ENCODE data around the gene CACNA2D1. TPM values are rescaled to one million over a fixed set of nuclear protein-coding genes. Genes with fewer than 3 reads are reported as not detected.

The CACNA2D1 gene
- total and polyA plus RNA-seq, 4 donors = 4.5 to 40.7 (median 24.3) TPM

GRCh38 chr7:82330706-82331215 lies 112.8 kb downstream of the CACNA2D1 start:
- ATAC-seq (ENCODE audit: low FRiP score) (no peak), DNase-seq (no peak)
- Histone ChIP-seq H3K4me1 (ENCODE audit: control insufficient read depth in 1 of 2, insufficient read depth in 2 of 2, low read length in 2 of 2) (no peaks in the 10 kb centered on the region), H3K36me3 (ENCODE audit: control insufficient read depth in 1 of 2, insufficient read depth in 2 of 2, low read length in 1 of 2) (no peaks in the 10 kb centered on the region), H3K4me3 (ENCODE audit: low read length in 2 of 2) (no peak overlapping the region), H3K27me3 (ENCODE audit: control insufficient read depth in 1 of 2, insufficient read depth in 2 of 2, low read length in 1 of 2) (no peaks in the 10 kb centered on the region), H3K27ac (ENCODE audit: low read depth in 1 of 2, low read length in 2 of 2) (no peak overlapping the region), H3K9me3 (ENCODE audit: control insufficient read depth, low read length) (no peaks in the 10 kb centered on the region)
- intact Hi-C loops (cut with DNase I) = no loop called here
- WGBS, 2 donors = 92% methylated on average over 2 of the region's 2 CpGs

- Histone ChIP-seq H3K36me3 (ENCODE audit: control insufficient read depth in 1 of 2, insufficient read depth in 2 of 2, low read length in 1 of 2) (no peaks in the 10 kb centered on the region), H3K9me3 (ENCODE audit: control insufficient read depth, low read length) (no peaks in the 10 kb centered on the region), H3K27ac (ENCODE audit: low read depth in 1 of 2, low read length in 2 of 2) (no peak overlapping the region), H3K4me1 (ENCODE audit: control insufficient read depth in 1 of 2, insufficient read depth in 2 of 2, low read length in 2 of 2) (peaks cover 0 to 2% of the 10 kb centered on the region in 2 donors), H3K27me3 (ENCODE audit: control insufficient read depth in 1 of 2, insufficient read depth in 2 of 2, low read length in 1 of 2) (no peaks in the 10 kb centered on the region), H3K4me3 (ENCODE audit: low read length in 2 of 2) (no peak overlapping the region)
- intact Hi-C loops (cut with DNase I) = no loop called here
- 78 to 95% methylated on average over 3 of the region's 3 CpGs for WGBS, 2 donors
- DNase-seq (no peak), ATAC-seq (ENCODE audit: low FRiP score) (no peak)
Observed at GRCh38 chr7:82327898-82328297, 115.7 kb downstream of the CACNA2D1 start.

- H3K36me3 ChIP-seq (ENCODE audit: control insufficient read depth in 1 of 2, insufficient read depth in 2 of 2, low read length in 1 of 2) = no peaks in the 10 kb centered on the region
- intact Hi-C loops (cut with DNase I) = no loop called here
- H3K27ac ChIP-seq (ENCODE audit: low read depth in 1 of 2, low read length in 2 of 2) = no peak overlapping the region
- no peaks in the 10 kb centered on the region for H3K27me3 ChIP-seq (ENCODE audit: control insufficient read depth in 1 of 2, insufficient read depth in 2 of 2, low read length in 1 of 2)
- no peaks in the 10 kb centered on the region for H3K9me3 ChIP-seq (ENCODE audit: control insufficient read depth, low read length)
- H3K4me1 ChIP-seq (ENCODE audit: control insufficient read depth in 1 of 2, insufficient read depth in 2 of 2, low read length in 2 of 2) = peaks cover 2% of the 10 kb centered on the region in 2 donors
- ATAC-seq (ENCODE audit: low FRiP score) = no peak
- H3K4me3 ChIP-seq (ENCODE audit: low read length in 2 of 2) = no peak overlapping the region
- no peak for DNase-seq
- WGBS, 2 donors = 38 to 46% methylated on average over 2 of the region's 2 CpGs
Observed at GRCh38 chr7:82325416-82325815, 118.2 kb downstream of the CACNA2D1 start.

GRCh38 chr7:82323806-82324205 lies 119.8 kb downstream of the CACNA2D1 start:
- peaks cover 2% of the 10 kb centered on the region in 2 donors for H3K4me1 ChIP-seq (ENCODE audit: control insufficient read depth in 1 of 2, insufficient read depth in 2 of 2, low read length in 2 of 2)
- DNase-seq (no peak), ATAC-seq (ENCODE audit: low FRiP score) (no peak)
- intact Hi-C loops (cut with DNase I) = no loop called here
- WGBS, 2 donors = 99% methylated on average over 4 of the region's 4 CpGs
- H3K36me3 ChIP-seq (ENCODE audit: control insufficient read depth in 1 of 2, insufficient read depth in 2 of 2, low read length in 1 of 2) = no peaks in the 10 kb centered on the region
- no peak overlapping the region for H3K4me3 ChIP-seq (ENCODE audit: low read length in 2 of 2)
- no peaks in the 10 kb centered on the region for H3K27me3 ChIP-seq (ENCODE audit: control insufficient read depth in 1 of 2, insufficient read depth in 2 of 2, low read length in 1 of 2)
- no peaks in the 10 kb centered on the region for H3K9me3 ChIP-seq (ENCODE audit: control insufficient read depth, low read length)
- H3K27ac ChIP-seq (ENCODE audit: low read depth in 1 of 2, low read length in 2 of 2) = no peak overlapping the region

GRCh38 chr7:82319674-82320118 lies 123.9 kb downstream of the CACNA2D1 start:
- H3K27me3 ChIP-seq (ENCODE audit: control insufficient read depth in 1 of 2, insufficient read depth in 2 of 2, low read length in 1 of 2) = no peaks in the 10 kb centered on the region
- no peak overlapping the region for H3K4me3 ChIP-seq (ENCODE audit: low read length in 2 of 2)
- peak; percentile 75 to 87 for DNase-seq
- H3K4me1 ChIP-seq (ENCODE audit: control insufficient read depth in 1 of 2, insufficient read depth in 2 of 2, low read length in 2 of 2) = peaks cover 0 to 2% of the 10 kb centered on the region in 2 donors
- intact Hi-C loops (cut with DNase I) = no loop called here
- H3K36me3 ChIP-seq (ENCODE audit: control insufficient read depth in 1 of 2, insufficient read depth in 2 of 2, low read length in 1 of 2) = no peaks in the 10 kb centered on the region
- ATAC-seq (ENCODE audit: low FRiP score) = no peak
- no peaks in the 10 kb centered on the region for H3K9me3 ChIP-seq (ENCODE audit: control insufficient read depth, low read length)
- H3K27ac ChIP-seq (ENCODE audit: low read depth in 1 of 2, low read length in 2 of 2) = no peak overlapping the region
- WGBS, 2 donors = 13 to 17% methylated on average over 4 of the region's 4 CpGs

- intact Hi-C loops (cut with DNase I) = no loop called here
- Histone ChIP-seq H3K27ac (ENCODE audit: low read depth in 1 of 2, low read length in 2 of 2) (no peak overlapping the region), H3K4me3 (ENCODE audit: low read length in 2 of 2) (no peak overlapping the region), H3K36me3 (ENCODE audit: control insufficient read depth in 1 of 2, insufficient read depth in 2 of 2, low read length in 1 of 2) (no peaks in the 10 kb centered on the region), H3K9me3 (ENCODE audit: control insufficient read depth, low read length) (no peaks in the 10 kb centered on the region), H3K4me1 (ENCODE audit: control insufficient read depth in 1 of 2, insufficient read depth in 2 of 2, low read length in 2 of 2) (peaks cover 0 to 2% of the 10 kb centered on the region in 2 donors), H3K27me3 (ENCODE audit: control insufficient read depth in 1 of 2, insufficient read depth in 2 of 2, low read length in 1 of 2) (no peaks in the 10 kb centered on the region)
- DNase-seq (no peak), ATAC-seq (ENCODE audit: low FRiP score) (no peak)
Observed at GRCh38 chr7:82318786-82319185, 124.8 kb downstream of the CACNA2D1 start.

GRCh38 chr7:82317760-82318159 lies 125.8 kb downstream of the CACNA2D1 start:
- intact Hi-C loops (cut with DNase I) = no loop called here
- Histone ChIP-seq H3K9me3 (ENCODE audit: control insufficient read depth, low read length) (no peaks in the 10 kb centered on the region), H3K36me3 (ENCODE audit: control insufficient read depth in 1 of 2, insufficient read depth in 2 of 2, low read length in 1 of 2) (no peaks in the 10 kb centered on the region), H3K4me3 (ENCODE audit: low read length in 2 of 2) (no peak overlapping the region), H3K4me1 (ENCODE audit: control insufficient read depth in 1 of 2, insufficient read depth in 2 of 2, low read length in 2 of 2) (peaks cover 0 to 2% of the 10 kb centered on the region in 2 donors), H3K27me3 (ENCODE audit: control insufficient read depth in 1 of 2, insufficient read depth in 2 of 2, low read length in 1 of 2) (no peaks in the 10 kb centered on the region), H3K27ac (ENCODE audit: low read depth in 1 of 2, low read length in 2 of 2) (no peak overlapping the region)
- ATAC-seq (ENCODE audit: low FRiP score) (no peak), DNase-seq (no peak)
- 93 to 98% methylated on average over 2 of the region's 2 CpGs for WGBS, 2 donors

GRCh38 chr7:82317257-82317721 lies 126.3 kb downstream of the CACNA2D1 start:
- intact Hi-C loops (cut with DNase I) = no loop called here
- DNase-seq = no peak
- Histone ChIP-seq H3K9me3 (ENCODE audit: control insufficient read depth, low read length) (no peaks in the 10 kb centered on the region), H3K27ac (ENCODE audit: low read depth in 1 of 2, low read length in 2 of 2) (no peak overlapping the region), H3K4me1 (ENCODE audit: control insufficient read depth in 1 of 2, insufficient read depth in 2 of 2, low read length in 2 of 2) (peaks cover 0 to 1% of the 10 kb centered on the region in 2 donors), H3K36me3 (ENCODE audit: control insufficient read depth in 1 of 2, insufficient read depth in 2 of 2, low read length in 1 of 2) (no peaks in the 10 kb centered on the region), H3K27me3 (ENCODE audit: control insufficient read depth in 1 of 2, insufficient read depth in 2 of 2, low read length in 1 of 2) (no peaks in the 10 kb centered on the region), H3K4me3 (ENCODE audit: low read length in 2 of 2) (no peak overlapping the region)
- ATAC-seq (ENCODE audit: low FRiP score) = no peak
- 96 to 97% methylated on average over 3 of the region's 3 CpGs for WGBS, 2 donors

- Histone ChIP-seq H3K4me1 (ENCODE audit: control insufficient read depth in 1 of 2, insufficient read depth in 2 of 2, low read length in 2 of 2) (no peaks in the 10 kb centered on the region), H3K36me3 (ENCODE audit: control insufficient read depth in 1 of 2, insufficient read depth in 2 of 2, low read length in 1 of 2) (no peaks in the 10 kb centered on the region), H3K27me3 (ENCODE audit: control insufficient read depth in 1 of 2, insufficient read depth in 2 of 2, low read length in 1 of 2) (no peaks in the 10 kb centered on the region), H3K9me3 (ENCODE audit: control insufficient read depth, low read length) (no peaks in the 10 kb centered on the region), H3K27ac (ENCODE audit: low read depth in 1 of 2, low read length in 2 of 2) (no peak overlapping the region), H3K4me3 (ENCODE audit: low read length in 2 of 2) (no peak overlapping the region)
- intact Hi-C loops (cut with DNase I) = no loop called here
- 93 to 99% methylated on average over 1 of the region's 1 CpG for WGBS, 2 donors
- ATAC-seq (ENCODE audit: low FRiP score) = no peak
- DNase-seq = no peak
Observed at GRCh38 chr7:82313269-82313668, 130.3 kb downstream of the CACNA2D1 start.
